Stimulated activated CD4-positive, alpha-beta T cell treated with anti-CD3 and anti-CD28 coated beads, Interleukin-15, amount 100 ng/mL, for 24 hours (primary cell): Measurements from ENCODE around the gene GPR89B.
"Not testable (repeated sequence)": the region's sequence is repeated elsewhere in the genome, so short reads cannot be mapped to it uniquely, and the experiment has no call there.

Experiments
- DNase-seq: peaks from one replicate; pipeline ENCODE4 v3.0.0-alpha.2; 2020

The GPR89B gene

DNA sequence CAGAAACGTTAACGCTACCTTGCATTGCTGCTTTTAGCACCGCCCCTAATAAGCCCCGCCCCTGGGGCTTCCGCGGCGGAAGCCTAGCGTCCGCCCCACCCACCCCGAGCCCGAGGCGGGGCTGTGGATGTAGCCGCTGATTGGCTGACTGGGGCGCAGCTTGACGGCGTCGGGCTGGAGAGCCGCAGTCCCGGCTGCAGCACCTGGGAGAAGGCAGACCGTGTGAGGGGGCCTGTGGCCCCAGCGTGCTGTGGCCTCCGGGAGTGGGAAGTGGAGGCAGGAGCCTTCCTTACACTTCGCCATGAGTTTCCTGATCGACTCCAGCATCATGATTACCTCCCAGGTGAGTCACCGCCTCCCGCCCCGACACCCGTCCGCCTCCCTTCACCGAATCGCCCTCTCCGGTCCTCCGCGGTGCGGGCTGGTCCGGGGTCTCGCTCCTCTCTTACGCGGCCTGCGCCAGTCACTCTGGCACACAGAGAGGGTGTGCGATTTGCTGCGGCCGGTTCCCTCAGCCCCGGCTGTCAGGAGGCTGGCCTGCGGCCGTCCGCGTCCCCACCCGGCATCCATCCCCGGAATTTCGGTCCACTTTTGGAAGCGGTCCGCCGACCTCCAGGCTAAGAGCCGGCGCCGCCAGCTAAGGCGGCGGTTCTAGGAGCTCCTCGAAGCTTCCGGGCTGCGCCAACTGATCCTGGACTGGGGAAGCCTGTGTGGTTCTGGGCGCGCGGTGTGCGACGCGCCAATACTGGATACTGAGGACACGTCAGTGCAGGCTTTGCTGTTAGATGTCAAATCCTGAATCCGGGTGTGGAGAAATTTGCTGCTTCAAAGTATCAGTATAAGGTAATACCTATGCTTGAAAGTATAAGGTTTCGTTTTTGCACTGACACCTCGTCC is at the start of gene GPR89B:
GPR89B (plus strand) TSS at position 185 of the 897 bp plus-strand sequence; CDS start at position 302, 117 bp downstream.
- peak; percentile 97 for DNase-seq

DNA sequence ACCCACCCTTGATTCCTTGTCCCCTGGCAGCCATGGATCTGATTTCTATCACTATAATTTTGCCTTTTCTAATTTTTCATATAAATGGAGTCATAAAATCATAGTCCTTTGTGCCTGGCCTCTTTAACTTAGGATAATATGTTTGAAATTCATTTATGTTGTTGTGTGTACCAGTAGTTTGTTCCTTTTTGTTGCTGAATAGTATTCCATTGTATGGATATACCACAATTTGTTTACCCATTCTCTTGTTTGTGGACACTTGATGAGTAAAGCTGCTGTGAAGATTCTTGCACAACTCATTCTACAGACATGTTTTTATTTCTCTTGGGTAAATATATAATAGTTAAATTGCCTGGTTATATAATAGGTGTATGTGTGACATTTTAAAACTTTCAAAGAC is 48.3 kb upstream of the GPR89B start:
- no peak for DNase-seq

DNA sequence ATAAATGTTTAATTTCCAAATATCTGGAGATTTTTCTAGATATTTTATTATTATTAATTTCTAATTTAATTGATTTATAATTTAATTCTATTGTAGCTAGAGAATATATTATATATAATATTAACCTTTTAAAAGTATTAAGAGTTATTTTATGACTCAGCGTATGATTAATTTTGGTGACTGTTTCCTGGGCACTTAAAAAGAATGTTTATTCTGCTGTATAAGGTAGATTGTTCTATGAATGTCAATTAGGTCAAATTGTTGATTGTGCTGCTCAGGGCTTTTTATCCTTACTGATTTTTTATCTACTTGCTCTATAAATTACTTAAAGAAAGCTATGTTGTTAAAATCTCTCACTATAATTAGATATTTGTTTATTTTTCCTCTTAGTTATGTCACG is 45.7 kb upstream of the GPR89B start:
- no peak for DNase-seq

DNA sequence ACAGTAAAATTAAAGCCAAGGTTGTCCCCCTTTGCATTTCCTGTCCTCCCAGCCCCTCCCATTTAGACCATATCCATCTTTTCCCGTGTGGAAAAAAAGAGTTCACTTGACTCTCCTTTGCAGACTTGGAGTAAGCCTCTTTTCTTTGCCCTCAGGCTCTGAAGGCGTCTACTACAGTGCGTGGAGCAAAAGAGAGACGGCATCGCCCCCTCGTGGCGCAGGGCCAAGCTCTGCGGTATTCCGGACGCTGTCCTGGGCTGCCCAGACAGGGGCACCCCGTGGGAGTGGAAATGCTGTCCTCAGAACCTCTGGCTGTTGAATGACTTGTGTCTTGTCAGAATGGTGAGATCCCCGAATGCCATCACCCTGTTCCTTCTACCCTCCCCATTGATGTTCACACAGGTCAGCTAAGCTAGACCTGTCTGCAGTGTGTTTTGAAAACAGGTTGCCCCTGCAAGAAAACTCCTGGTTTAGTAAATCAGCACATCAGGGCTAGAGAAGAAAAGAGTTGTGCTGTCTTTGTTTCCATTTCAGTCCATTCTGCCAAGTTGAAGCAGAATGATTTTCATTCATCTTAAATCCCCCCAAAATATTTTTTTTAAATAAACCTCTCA is 37.9 kb upstream of the GPR89B start:
- DNase-seq = peak; percentile 79

DNA sequence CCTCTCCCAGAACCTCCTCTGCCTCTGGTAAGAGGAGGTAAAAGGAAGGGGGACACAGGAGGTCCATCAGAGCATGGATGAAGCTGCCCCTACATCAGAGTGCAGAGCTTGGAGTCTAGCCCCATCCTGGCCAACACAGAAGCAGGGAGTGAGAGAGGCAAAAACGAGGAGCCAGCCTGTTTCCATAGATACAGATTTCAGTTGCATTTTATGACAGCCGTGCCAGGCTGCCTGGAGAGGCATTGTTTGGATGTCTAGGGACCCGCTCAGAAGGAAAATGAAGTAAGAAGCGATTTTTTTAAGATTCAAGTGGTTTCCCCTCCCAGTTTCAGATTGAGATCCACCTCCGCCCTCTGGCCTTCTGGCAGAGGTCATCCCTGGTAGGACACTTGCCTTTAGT is 37.1 kb upstream of the GPR89B start:
- DNase-seq = no peak

DNA sequence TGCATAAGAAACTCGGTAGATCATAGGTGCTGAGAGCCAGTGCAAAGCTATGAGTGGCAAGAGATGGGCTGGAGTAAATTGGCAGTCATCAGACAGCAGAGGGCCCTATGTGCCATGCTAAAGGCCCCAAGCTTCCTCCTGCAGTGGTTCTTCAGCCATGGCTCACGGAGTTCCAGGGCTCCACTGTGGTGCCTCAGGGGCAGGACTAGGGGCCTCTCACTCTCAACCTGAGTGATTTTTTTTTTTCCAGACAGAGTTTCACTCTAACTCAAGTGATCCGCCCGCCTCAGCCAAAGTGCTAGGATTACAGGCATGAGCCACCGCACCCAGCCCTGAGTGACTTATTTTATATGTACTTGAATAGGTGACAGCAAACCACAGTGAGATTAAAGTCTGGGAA is 36.0 kb upstream of the GPR89B start:
- peak; percentile 5 for DNase-seq

DNA sequence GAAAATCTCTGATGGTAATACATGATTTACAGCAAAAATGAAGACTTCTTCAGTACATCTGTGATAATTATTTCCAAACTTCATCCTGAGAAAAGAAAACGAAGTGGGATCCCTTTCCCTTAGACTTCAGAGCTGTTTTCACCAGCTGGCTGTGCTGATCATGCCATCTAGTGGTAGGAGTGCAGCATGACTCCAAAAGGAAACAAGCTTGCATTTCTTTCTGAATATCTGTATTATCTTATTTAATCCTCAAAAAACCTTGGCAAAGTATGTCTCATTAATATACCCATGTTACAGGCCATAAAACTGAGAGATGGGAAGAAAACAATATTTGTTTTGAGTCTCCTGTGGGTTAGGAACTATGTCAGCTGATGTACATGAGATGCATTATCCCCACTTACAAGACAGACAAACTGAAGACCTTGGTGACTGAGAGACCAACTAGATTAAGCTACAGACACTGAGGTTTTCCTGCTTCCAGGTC is 35.4 kb upstream of the GPR89B start:
- DNase-seq = peak; percentile 45

DNA sequence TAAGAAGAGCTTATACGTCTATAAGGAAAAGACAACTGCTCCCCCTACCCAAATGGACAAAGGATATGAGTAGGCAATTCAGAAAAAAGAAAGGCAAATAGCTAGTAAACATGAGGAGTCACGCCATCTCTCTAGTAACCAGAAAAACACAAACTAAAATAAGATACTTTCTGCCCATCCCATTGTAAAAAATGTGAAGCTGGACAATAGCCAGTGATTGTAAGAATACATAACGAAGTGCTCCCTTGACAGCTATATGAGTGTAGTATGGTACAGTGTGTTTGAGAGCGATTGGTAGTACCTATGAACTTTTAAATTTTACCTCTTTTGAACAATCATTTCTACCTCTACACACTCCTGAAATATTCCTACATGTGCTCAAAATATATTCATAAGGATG is 33.1 kb upstream of the GPR89B start:
- DNase-seq = no peak

DNA sequence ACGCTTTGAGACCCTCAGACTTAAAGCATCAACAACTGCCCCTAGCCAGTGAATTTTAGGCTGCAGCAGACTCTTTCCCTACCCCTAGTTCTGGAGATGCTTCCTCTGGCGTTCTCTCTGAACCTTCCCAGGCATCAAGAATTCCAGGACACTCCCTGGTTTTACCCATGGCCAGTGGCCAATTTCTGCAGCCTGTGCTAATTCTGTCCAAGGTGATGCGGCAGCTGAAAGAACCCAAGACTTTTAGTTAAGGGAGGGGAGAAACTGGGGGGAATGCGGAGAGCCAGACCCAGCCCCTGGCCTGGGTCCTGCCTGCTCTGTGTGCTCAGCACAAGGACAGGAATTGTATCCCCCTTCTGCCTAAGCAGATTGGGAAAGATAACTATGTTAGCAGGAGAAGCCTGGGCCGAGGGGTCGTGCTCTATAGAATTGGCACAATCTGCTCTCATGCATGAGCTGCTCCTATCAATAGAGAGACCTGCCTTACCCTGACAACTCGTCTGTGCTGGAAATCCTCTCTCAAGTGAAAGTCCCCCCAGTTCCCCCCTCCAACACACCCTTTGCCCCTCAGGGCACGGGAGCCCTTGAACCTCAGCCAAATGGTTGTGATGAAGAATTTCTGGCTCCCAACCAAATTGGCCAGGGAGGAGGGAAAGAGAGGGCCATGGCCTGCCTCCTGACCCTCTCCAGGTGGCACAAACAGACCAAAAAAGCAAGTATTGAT is 31.0 kb upstream of the GPR89B start:
- no peak for DNase-seq

DNA sequence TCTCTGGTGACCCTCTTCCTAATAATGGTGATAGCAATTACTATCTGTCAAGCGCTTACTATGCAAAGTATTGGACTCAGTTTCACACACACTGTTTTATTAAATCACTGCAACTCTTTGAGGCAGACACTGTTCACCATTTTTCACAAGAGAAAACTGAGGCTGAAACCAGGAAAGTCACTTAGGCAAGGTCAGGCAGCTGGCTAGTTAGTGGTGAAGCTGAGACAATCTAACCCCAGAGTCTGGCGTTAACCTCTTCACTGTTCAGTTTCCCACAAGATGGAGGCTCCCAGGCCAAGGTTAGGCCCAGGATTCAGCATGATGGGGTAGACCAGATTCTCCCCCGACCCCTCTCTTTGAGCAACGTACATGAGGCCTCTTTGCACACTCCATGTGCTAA is 30.4 kb upstream of the GPR89B start:
- DNase-seq = no peak

DNA sequence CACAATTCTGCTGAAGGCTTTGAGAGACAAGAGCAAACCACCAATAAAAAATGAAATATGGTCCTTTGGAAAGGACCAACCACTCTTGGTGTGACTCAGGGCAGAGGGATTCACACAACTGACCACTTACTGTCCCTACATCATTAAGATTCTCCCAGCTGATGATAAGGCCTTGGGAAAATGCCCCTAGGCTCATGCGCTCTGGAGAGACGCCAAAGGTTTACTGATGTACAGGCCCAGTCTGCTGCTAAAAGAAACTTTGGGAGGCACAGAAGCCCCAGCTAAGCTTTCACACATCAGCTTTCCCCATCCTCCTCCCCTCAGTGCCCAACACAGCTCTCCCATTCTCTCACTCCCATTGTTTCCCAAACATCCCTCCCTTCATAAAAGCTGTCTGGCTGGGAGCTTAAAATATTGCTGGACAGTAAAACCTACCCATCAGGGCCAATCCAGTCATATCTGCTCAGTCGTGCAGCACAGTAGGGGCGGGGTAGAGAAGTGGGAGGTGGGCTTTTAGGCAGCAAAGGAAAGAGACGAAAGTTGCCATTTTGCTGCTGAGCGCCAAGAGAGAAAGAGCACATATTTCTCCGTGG is 25.9 kb upstream of the GPR89B start, which contains the start of gene GJA8:
GJA8 (plus strand) TSS at position 543 of the 593 bp plus-strand sequence. CDS start 5,161 bp downstream, outside the sequence.
- DNase-seq = no peak

DNA sequence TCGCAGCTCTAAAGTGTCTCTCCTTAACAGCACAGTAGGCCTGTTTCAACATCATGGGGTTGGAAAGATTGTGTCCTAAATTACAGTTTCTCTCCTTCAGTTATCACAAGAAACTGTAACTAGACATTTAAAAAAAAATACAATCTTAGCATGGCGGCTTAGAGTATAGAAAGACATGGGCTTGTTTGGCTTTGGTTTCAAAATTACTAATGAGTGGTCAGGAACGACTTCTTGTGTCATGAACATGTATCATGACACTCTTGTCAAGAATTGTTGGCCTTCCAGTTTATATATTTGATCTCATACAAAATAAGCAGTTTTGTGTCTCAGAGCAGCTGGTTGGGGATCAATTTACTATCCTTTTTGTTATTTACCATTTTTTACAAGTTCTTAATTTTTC is 23.5 kb upstream of the GPR89B start:
- no peak for DNase-seq

DNA sequence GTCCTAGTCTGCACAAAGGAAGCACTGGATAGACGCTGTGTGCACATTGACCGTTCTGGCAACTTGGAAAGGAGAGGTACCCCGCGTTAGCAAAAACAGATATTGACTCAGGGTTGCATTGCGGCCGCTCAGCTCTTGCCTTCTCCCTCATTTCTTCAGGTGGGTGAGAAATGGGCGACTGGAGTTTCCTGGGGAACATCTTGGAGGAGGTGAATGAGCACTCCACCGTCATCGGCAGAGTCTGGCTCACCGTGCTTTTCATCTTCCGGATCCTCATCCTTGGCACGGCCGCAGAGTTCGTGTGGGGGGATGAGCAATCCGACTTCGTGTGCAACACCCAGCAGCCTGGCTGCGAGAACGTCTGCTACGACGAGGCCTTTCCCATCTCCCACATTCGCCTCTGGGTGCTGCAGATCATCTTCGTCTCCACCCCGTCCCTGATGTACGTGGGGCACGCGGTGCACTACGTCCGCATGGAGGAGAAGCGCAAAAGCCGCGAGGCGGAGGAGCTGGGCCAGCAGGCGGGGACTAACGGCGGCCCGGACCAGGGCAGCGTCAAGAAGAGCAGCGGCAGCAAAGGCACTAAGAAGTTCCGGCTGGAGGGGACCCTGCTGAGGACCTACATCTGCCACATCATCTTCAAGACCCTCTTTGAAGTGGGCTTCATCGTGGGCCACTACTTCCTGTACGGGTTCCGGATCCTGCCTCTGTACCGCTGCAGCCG is 20.3 kb upstream of the GPR89B start:
- no peak for DNase-seq

DNA sequence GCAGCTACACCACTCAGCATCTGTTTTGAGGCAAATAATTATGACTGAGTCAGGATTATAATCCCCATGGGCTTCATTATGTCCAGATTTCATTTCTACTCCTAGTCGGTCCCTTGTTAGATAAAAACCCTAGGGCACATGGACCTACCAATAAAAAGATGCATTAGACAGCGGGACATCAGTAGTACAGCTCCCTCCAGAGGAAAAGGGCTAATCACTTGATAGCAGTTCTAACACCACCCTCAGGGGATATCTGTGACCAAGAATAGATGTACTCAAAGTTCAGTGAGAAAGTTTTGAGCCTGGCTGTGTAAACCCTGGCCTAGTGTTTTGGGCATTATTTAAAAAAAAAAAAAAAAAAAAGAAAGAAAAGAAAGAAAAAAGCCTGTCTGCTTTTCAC is 15.7 kb upstream of the GPR89B start:
- no peak for DNase-seq

DNA sequence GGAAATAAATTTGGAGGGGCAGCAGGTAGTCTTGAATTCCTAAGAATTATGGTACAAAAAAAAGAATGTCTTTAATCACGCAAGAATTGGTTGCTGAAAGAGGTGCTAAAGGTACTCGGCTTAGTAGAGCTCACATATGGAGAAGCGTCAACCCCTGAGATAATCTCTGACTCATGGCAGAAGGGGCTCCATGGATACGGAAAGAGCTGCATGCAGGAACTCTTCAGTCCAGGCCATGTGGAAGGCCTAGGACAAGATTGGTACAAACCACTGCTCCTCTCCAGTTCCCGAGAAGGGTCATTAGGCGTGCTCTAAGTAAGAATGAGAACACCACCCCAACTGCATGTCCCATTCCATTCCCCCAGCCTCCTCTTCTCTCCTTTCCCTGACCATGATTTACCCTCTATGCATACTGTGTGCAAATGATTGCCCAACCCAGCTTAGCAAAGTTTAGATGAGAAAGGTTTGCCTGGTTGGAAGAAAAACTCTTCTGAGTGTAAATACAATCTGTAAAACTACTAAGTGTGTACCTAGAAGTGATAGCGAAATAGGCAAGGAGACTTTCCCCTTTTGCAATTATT is 14.8 kb upstream of the GPR89B start:
- DNase-seq = no peak

DNA sequence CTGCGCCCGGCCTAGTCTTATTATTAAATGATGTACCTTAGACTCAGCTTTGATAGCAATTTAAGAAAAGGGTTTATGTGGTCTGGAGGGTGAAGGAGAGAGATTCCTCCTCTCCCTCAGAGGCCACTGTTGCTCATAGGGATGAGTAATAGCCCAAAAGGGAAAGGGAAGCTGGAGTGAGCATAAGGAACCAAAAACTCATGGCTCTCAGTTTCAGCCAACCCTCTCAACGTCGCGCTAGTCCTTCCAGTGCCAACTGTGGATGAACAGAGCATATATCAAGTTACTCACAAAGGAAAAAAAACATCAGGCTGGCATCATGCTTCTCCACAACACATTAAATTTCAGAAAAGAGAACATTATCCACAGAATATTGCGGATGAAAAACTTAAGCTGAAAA is 8.3 kb upstream of the GPR89B start:
- no peak for DNase-seq

DNA sequence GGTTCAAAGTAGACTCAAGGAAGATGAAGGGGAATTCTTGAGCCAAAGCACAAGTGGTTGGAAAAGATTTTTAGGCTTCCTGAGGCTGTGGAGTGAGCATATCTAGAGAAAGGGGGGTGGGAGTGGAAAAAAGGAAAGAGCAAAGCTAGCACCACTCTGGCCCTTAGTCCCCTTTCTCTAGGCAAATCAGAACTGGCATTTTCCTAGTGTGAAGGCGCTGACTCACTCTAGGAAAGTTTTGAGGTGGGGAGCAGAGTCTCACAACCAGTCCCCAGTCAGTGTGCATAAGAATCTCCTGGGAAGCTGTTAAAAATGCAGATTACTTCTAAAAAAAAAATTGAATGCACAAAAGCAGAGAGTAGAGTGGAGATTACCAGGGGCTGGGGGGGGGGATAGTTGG is 3.4 kb upstream of the GPR89B start:
- DNase-seq = peak; percentile 8

DNA sequence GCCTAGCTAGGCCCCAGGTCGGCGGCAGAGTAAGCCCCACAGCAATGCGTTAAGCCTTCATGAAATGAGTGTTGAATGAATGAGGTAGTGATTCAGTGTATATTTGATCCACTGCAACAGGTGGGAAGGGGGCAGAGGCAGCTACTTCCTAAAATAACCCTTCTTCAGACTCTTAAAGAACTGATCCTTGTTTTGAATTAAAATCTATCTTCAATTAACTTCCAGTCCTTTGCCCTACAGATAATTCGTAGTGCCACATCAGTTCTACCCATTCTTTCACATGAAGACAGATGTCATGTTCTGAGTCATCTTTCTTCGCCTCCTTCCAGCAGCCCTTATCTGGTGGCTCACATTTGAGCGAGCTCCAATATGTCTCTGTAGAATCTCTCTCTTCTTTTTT is 1.0 kb upstream of the GPR89B start:
- not testable (repeated sequence) for DNase-seq

DNA sequence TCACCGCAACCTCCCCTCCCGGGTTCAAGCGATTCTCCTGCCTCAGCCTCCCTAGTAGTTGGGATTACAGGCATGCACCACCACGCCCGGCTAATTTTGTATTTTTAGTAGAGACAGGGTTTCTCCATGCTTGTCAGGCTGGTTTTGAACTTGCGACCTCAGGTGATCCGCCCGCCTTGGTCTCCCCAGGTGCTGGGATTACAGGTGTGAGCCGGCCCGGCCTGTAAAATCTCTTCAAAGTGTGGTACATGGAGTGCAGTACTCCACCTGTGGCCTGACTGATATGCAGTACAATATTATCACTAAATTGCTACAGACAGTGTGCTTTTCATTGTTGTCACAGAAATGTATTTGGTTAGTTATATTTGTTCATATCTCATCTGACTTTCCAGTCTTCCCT is 531 bp upstream of the GPR89B start:
- DNase-seq = not testable (repeated sequence)

DNA sequence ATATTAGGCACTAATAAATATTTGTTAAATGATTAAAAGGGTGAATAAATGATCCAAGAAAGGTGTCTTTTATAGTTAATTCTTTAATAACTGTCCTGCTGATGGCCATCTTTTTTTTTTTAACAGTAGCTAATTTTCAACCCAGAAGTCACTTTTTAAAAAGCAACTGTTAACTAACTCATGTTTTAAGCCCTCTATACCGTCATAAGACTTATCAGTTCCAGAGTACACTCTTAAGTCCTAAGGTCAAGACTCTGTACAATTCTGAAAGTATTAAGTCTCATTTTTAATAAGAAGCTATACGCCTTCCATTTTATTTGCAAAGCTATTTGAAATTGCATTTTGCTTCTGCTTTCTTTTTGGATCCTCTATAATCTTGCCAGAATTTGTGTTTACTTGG is 2.9 kb downstream of the GPR89B start:
- not testable (repeated sequence) for DNase-seq

DNA sequence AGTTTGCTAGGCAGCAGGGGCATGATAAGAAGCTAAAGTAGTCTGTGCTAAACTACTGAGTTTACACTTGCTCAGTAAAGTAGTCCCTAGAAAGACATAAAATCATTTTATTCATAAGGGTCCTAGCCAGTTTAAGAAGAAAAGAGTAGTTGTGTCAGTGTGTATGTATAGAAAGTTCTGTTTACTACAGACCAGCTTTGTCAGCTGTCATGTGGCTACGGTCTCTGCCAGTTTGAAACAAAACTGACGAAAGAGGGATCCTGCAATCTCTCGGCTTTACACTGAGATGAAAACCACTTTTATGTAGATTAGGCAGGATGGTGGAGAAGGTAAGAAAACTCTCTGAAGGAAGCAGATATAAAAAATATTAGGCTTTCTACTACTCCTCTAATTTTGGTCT is 7.1 kb downstream of the GPR89B start:
- DNase-seq = not testable (repeated sequence)

DNA sequence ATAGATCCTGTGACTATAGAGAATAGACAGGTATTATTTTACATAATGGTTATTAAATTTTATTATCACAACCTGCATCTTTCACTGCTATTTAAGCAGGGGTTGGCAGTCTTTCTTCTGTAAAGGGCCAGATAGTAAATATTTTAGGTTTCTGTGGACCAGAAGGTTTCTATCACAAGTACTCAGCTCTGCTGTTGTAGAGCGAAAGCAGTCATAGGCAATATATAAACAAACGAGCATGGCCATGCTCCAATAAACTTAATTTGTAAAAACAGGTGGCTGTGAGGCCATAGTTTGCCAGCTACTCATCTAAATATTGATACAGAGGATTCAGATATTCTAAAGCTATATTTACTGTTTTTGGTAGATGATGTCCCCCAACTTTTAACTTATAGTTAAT is 12.2 kb downstream of the GPR89B start:
- not testable (repeated sequence) for DNase-seq
